HL-60 (cell line): ENCODE measurements around the gene LETM1.

Experiments used
- POLR2AphosphoS5 ChIP-seq: IDR thresholded peaks from 2 replicates; pipeline ENCODE4 v1.6.1; 2012; ENCODE audit warnings: low read depth
- TF ChIP-seq, protein P1 (sequence below): IDR thresholded peaks from one replicate; pipeline ENCODE4 v1.5.1; 2011; ENCODE audit warnings: low read length, control low read depth, inconsistent platforms; ENCODE audit not compliant: insufficient read depth
- TF ChIP-seq, protein P2 (sequence below): IDR thresholded peaks from 2 replicates; pipeline ENCODE4 v1.6.1; 2012; ENCODE audit warnings: low read depth; ENCODE audit not compliant: insufficient replicate concordance

DNA sequence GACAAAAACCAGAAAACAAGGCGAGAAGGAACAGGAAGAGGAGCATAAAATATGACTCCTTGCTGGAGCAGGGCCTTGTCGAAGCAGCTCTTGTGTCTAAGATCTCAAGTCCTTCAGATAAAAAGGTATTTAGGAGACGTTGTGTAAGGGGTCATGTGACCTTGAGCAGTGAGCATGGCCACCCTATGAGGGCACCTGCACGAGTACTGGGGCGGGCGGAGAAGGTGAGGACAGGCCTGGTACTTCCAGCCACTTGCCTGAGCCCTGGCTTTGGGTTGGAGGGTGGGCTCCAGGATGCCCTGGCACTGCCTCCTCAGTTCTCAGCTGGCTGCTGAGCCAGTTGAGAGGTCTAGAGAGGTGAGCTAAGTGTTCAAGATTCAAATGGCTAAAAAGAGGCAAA lies 45.2 kb upstream of the LETM1 start:
- no peak for TF ChIP-seq POLR2AphosphoS5
- TF ChIP-seq, protein P1, sequence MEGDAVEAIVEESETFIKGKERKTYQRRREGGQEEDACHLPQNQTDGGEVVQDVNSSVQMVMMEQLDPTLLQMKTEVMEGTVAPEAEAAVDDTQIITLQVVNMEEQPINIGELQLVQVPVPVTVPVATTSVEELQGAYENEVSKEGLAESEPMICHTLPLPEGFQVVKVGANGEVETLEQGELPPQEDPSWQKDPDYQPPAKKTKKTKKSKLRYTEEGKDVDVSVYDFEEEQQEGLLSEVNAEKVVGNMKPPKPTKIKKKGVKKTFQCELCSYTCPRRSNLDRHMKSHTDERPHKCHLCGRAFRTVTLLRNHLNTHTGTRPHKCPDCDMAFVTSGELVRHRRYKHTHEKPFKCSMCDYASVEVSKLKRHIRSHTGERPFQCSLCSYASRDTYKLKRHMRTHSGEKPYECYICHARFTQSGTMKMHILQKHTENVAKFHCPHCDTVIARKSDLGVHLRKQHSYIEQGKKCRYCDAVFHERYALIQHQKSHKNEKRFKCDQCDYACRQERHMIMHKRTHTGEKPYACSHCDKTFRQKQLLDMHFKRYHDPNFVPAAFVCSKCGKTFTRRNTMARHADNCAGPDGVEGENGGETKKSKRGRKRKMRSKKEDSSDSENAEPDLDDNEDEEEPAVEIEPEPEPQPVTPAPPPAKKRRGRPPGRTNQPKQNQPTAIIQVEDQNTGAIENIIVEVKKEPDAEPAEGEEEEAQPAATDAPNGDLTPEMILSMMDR: no peak
- TF ChIP-seq, protein P2, sequence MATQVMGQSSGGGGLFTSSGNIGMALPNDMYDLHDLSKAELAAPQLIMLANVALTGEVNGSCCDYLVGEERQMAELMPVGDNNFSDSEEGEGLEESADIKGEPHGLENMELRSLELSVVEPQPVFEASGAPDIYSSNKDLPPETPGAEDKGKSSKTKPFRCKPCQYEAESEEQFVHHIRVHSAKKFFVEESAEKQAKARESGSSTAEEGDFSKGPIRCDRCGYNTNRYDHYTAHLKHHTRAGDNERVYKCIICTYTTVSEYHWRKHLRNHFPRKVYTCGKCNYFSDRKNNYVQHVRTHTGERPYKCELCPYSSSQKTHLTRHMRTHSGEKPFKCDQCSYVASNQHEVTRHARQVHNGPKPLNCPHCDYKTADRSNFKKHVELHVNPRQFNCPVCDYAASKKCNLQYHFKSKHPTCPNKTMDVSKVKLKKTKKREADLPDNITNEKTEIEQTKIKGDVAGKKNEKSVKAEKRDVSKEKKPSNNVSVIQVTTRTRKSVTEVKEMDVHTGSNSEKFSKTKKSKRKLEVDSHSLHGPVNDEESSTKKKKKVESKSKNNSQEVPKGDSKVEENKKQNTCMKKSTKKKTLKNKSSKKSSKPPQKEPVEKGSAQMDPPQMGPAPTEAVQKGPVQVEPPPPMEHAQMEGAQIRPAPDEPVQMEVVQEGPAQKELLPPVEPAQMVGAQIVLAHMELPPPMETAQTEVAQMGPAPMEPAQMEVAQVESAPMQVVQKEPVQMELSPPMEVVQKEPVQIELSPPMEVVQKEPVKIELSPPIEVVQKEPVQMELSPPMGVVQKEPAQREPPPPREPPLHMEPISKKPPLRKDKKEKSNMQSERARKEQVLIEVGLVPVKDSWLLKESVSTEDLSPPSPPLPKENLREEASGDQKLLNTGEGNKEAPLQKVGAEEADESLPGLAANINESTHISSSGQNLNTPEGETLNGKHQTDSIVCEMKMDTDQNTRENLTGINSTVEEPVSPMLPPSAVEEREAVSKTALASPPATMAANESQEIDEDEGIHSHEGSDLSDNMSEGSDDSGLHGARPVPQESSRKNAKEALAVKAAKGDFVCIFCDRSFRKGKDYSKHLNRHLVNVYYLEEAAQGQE: no peak
